Measurements from ENCODE around the gene AKR1C8.

DNA sequence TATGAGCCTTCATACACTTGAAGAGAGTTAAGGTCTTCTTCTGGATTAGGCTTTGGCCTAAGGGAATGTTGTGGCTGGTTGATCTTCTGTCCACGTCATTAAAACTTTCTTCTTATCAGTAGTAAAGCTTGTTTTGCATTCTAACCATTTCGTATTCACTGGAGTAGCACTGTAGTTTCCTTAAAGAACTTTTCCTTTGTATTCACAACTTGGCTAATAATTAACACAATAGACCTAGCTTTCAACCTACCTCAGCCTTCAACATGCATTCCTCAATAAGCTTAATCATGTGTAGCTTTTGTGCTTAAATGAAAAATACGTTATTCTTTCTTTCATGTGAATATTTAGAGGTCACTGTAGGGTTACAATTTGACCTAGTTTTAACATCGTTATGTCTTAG, 42.8 kb downstream of the AKR1C8 start:
- TF ChIP-seq, protein P1, sequence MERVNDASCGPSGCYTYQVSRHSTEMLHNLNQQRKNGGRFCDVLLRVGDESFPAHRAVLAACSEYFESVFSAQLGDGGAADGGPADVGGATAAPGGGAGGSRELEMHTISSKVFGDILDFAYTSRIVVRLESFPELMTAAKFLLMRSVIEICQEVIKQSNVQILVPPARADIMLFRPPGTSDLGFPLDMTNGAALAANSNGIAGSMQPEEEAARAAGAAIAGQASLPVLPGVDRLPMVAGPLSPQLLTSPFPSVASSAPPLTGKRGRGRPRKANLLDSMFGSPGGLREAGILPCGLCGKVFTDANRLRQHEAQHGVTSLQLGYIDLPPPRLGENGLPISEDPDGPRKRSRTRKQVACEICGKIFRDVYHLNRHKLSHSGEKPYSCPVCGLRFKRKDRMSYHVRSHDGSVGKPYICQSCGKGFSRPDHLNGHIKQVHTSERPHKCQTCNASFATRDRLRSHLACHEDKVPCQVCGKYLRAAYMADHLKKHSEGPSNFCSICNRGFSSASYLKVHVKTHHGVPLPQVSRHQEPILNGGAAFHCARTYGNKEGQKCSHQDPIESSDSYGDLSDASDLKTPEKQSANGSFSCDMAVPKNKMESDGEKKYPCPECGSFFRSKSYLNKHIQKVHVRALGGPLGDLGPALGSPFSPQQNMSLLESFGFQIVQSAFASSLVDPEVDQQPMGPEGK (CRISPR knock-in tag; IDR thresholded peaks at IDR 0.05; ENCODE audit: borderline replicate concordance): no peak
- TF ChIP-seq ZC3H10 (CRISPR knock-in tag; IDR thresholded peaks at IDR 0.05) (no peak), GLIS3 (CRISPR knock-in tag; IDR thresholded peaks at IDR 0.05) (no peak), CSDC2 (CRISPR knock-in tag; IDR thresholded peaks at IDR 0.05) (no peak), ISL1 (CRISPR knock-in tag; IDR thresholded peaks at IDR 0.05) (no peak), ESRRG (CRISPR knock-in tag; IDR thresholded peaks at IDR 0.05) (no peak), POU6F1 (CRISPR knock-in tag; IDR thresholded peaks at IDR 0.05; ENCODE audit: borderline replicate concordance, low read depth) (no peak), ZNF8 (CRISPR knock-in tag; IDR thresholded peaks at IDR 0.05) (no peak), ZFP3 (CRISPR knock-in tag; IDR thresholded peaks at IDR 0.05) (no peak), OSR1 (CRISPR knock-in tag; IDR thresholded peaks at IDR 0.05) (no peak), ARNTL (CRISPR knock-in tag; IDR thresholded peaks at IDR 0.05; ENCODE audit: borderline replicate concordance, low read depth) (no peak)
- TF ChIP-seq, protein P2, sequence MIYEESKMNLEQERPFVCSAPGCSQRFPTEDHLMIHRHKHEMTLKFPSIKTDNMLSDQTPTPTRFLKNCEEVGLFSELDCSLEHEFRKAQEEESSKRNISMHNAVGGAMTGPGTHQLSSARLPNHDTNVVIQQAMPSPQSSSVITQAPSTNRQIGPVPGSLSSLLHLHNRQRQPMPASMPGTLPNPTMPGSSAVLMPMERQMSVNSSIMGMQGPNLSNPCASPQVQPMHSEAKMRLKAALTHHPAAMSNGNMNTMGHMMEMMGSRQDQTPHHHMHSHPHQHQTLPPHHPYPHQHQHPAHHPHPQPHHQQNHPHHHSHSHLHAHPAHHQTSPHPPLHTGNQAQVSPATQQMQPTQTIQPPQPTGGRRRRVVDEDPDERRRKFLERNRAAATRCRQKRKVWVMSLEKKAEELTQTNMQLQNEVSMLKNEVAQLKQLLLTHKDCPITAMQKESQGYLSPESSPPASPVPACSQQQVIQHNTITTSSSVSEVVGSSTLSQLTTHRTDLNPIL (CRISPR knock-in tag; IDR thresholded peaks at IDR 0.05; ENCODE audit: low read depth): no peak
- TF ChIP-seq, protein P3, sequence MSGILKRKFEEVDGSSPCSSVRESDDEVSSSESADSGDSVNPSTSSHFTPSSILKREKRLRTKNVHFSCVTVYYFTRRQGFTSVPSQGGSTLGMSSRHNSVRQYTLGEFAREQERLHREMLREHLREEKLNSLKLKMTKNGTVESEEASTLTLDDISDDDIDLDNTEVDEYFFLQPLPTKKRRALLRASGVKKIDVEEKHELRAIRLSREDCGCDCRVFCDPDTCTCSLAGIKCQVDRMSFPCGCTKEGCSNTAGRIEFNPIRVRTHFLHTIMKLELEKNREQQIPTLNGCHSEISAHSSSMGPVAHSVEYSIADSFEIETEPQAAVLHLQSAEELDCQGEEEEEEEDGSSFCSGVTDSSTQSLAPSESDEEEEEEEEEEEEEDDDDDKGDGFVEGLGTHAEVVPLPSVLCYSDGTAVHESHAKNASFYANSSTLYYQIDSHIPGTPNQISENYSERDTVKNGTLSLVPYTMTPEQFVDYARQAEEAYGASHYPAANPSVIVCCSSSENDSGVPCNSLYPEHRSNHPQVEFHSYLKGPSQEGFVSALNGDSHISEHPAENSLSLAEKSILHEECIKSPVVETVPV (CRISPR knock-in tag; IDR thresholded peaks at IDR 0.05): no peak
